Activated CD4-positive, alpha-beta T cell treated with anti-CD3 and anti-CD28 coated beads, Interleukin-2, amount 50 U/mL, for 48 hours (primary cell): ENCODE data around the gene ABHD12.

ENCODE experiments used
- DNase-seq, 2 experiments: peaks; one replicate each; pipeline ENCODE4 v3.0.0-alpha.2; 2020

The ABHD12 gene

GRCh38 chr20:25303292-25304024 is 87.2 kb downstream of the ABHD12 start:
- no peak for DNase-seq

- no peak for DNase-seq
These were observed 88.0 kb downstream of the ABHD12 start for GRCh38 chr20:25302596-25302995.

- DNase-seq, result no peak
These were observed 89.2 kb downstream of the ABHD12 start for GRCh38 chr20:25301357-25301920.

- DNase-seq, result no peak
These were observed 90.0 kb downstream of the ABHD12 start for GRCh38 chr20:25300496-25301170.

- no peak for DNase-seq
These were observed 90.8 kb downstream of the ABHD12 start for GRCh38 chr20:25299806-25300205.

- DNase-seq, result no peak
These were observed 93.3 kb downstream of the ABHD12 start for GRCh38 chr20:25297141-25297905.

GRCh38 chr20:25296094-25297093 is 94.2 kb downstream of the ABHD12 start:
- DNase-seq, result peak; percentile 22 to 35

- no peak for DNase-seq
These were observed 95.1 kb downstream of the ABHD12 start for GRCh38 chr20:25295386-25296093.

GRCh38 chr20:25294459-25295385 is 95.9 kb downstream of the ABHD12 start:
- peak; percentile 62 to 69 for DNase-seq

- no peak for DNase-seq
These were observed 96.7 kb downstream of the ABHD12 start for GRCh38 chr20:25293910-25294458.

GRCh38 chr20:25293507-25293906 is 97.1 kb downstream of the ABHD12 start:
- DNase-seq, result no peak

GRCh38 chr20:25292176-25292891 is 98.3 kb downstream of the ABHD12 start:
- no peak for DNase-seq

GRCh38 chr20:25291432-25292133 is 99.1 kb downstream of the ABHD12 start:
- DNase-seq, result no peak

GRCh38 chr20:25290646-25291431 is 99.8 kb downstream of the ABHD12 start:
- no peak for DNase-seq

GRCh38 chr20:25289886-25290597 is 100.6 kb downstream of the ABHD12 start:
- DNase-seq, result no peak

GRCh38 chr20:25288291-25289181 is 102.1 kb downstream of the ABHD12 start:
- no peak for DNase-seq
